DMS53 treated with DMSO at 0.1 percent for 48 hours (cell line): ENCODE measurements around the gene ZFYVE28.

Experiments
- DNase-seq: peaks from one replicate; lab custom pipeline; 2025; ENCODE audit not compliant: unreplicated experiment; lab: John Stamatoyannopoulos, UW

The ZFYVE28 gene

GRCh38 chr4:2354760-2355159, 63.7 kb downstream of the ZFYVE28 start:
- DNase-seq: no peak

GRCh38 chr4:2354118-2354517, 64.3 kb downstream of the ZFYVE28 start:
- DNase-seq: no peak

- DNase-seq: no peak
These were observed 65.0 kb downstream of the ZFYVE28 start for GRCh38 chr4:2353222-2354107.

- no peak for DNase-seq
These were observed 65.7 kb downstream of the ZFYVE28 start for GRCh38 chr4:2352729-2353221.

GRCh38 chr4:2352171-2352570, 66.3 kb downstream of the ZFYVE28 start:
- no peak for DNase-seq

- DNase-seq: no peak
These were observed 67.5 kb downstream of the ZFYVE28 start for GRCh38 chr4:2350982-2351381.

- DNase-seq: no peak
These were observed 69.7 kb downstream of the ZFYVE28 start for GRCh38 chr4:2348786-2349185.

GRCh38 chr4:2347190-2347589, 71.3 kb downstream of the ZFYVE28 start:
- DNase-seq: no peak

- DNase-seq: no peak
These were observed 75.0 kb downstream of the ZFYVE28 start for GRCh38 chr4:2343476-2343875.

- DNase-seq: no peak
These were observed 76.4 kb downstream of the ZFYVE28 start for GRCh38 chr4:2341911-2342652.

GRCh38 chr4:2341261-2341841, 77.1 kb downstream of the ZFYVE28 start:
- no peak for DNase-seq

- no peak for DNase-seq
These were observed 78.0 kb downstream of the ZFYVE28 start for GRCh38 chr4:2340272-2341061.

- DNase-seq: no peak
These were observed 78.8 kb downstream of the ZFYVE28 start for GRCh38 chr4:2339458-2340271.

GRCh38 chr4:2338754-2339457, 79.5 kb downstream of the ZFYVE28 start:
- DNase-seq: no peak

GRCh38 chr4:2337896-2338295, 80.5 kb downstream of the ZFYVE28 start:
- no peak for DNase-seq

- DNase-seq: no peak
These were observed 81.2 kb downstream of the ZFYVE28 start for GRCh38 chr4:2337131-2337723.

GRCh38 chr4:2336659-2337058, 81.8 kb downstream of the ZFYVE28 start:
- DNase-seq: no peak

- no peak for DNase-seq
These were observed 82.7 kb downstream of the ZFYVE28 start for GRCh38 chr4:2335729-2336101.
